SK-N-SH treated with all-trans-retinoic acid at 6 μM for 48 hours (cell line): ENCODE results near the gene PFDN2.

Experiments
- ATAC-seq: fragments of 200-7000 bp; cut with Tn5 transposase; 3 replicates; pipeline ENCODE4 v1.9.1; 2020; ENCODE audit warnings: mild to moderate bottlenecking, moderate library complexity
- ARNTL ChIP-seq: fragments of 450-650 bp; formaldehyde crosslinking; IDR thresholded peaks from 2 replicates; pipeline ENCODE4 v1.5.0; 2020; ENCODE audit warnings: low read depth, mild to moderate bottlenecking, moderate library complexity, borderline replicate concordance
- BACH2 ChIP-seq: fragments of 250-450 bp; sonication (Bioruptor Pico); IDR thresholded peaks from 2 replicates; pipeline ENCODE4 v1.9.0; 2021; ENCODE audit warnings: mild to moderate bottlenecking, borderline replicate concordance
- CREB5 ChIP-seq: fragments of 250-450 bp; sonication (Bioruptor Pico); IDR thresholded peaks from 2 replicates; pipeline ENCODE4 v1.5.1; 2020; ENCODE audit warnings: low read depth, mild to moderate bottlenecking, moderate library complexity
- CSRNP3 ChIP-seq: fragments of 250-450 bp; sonication (Bioruptor Pico); IDR thresholded peaks from 2 replicates; pipeline ENCODE4 v1.5.1; 2021; ENCODE audit warnings: mild to moderate bottlenecking, moderate library complexity
- ESRRG ChIP-seq: fragments of 250-450 bp; sonication (Bioruptor Pico); IDR thresholded peaks from 2 replicates; pipeline ENCODE4 v1.6.1; 2021; ENCODE audit warnings: mild to moderate bottlenecking
- ISL1 ChIP-seq: fragments of 250-450 bp; sonication (Bioruptor Pico); IDR thresholded peaks from 2 replicates; pipeline ENCODE4 v2.1.2; 2022; ENCODE audit warnings: mild to moderate bottlenecking, moderate library complexity
- OSR1 ChIP-seq: fragments of 250-450 bp; sonication (Bioruptor Pico); IDR thresholded peaks from 2 replicates; pipeline ENCODE4 v1.8.0; 2022; ENCODE audit warnings: moderate library complexity, mild to moderate bottlenecking, inconsistent platforms
- RARB ChIP-seq: fragments of 250-450 bp; sonication (Bioruptor Pico); IDR thresholded peaks from 2 replicates; pipeline ENCODE4 v1.8.0; 2021; ENCODE audit warnings: mild to moderate bottlenecking, moderate library complexity
- SNAI2 ChIP-seq: fragments of 250-450 bp; sonication (Bioruptor Pico); IDR thresholded peaks from 2 replicates; pipeline ENCODE4 v1.5.0; 2020; ENCODE audit warnings: mild to moderate bottlenecking, moderate library complexity
- TOX ChIP-seq: fragments of 250-450 bp; sonication (Bioruptor Pico); IDR thresholded peaks from 2 replicates; pipeline ENCODE4 v1.8.0; 2021; ENCODE audit warnings: mild to moderate bottlenecking, moderate library complexity, borderline replicate concordance
- ZC3H10 ChIP-seq: fragments of 250-450 bp; sonication (Bioruptor Pico); IDR thresholded peaks from 2 replicates; pipeline ENCODE4 v1.5.1; 2021; ENCODE audit warnings: mild to moderate bottlenecking, moderate library complexity
- ZFP3 ChIP-seq: fragments of 250-450 bp; sonication (Bioruptor Pico); IDR thresholded peaks from 2 replicates; pipeline ENCODE4 v1.5.0; 2020; ENCODE audit warnings: mild to moderate bottlenecking, moderate library complexity
- ZFP30 ChIP-seq: fragments of 450-650 bp; formaldehyde crosslinking; IDR thresholded peaks from 2 replicates; pipeline ENCODE4 v1.5.0; 2022; ENCODE audit warnings: mild to moderate bottlenecking, moderate library complexity
- ZNF8 ChIP-seq: fragments of 450-650 bp; formaldehyde crosslinking; IDR thresholded peaks from 2 replicates; pipeline ENCODE4 v1.5.0; 2020; ENCODE audit warnings: mild to moderate bottlenecking, moderate library complexity
- TF ChIP-seq, protein P1 (sequence below): fragments of 250-450 bp; sonication (Bioruptor Pico); IDR thresholded peaks from 2 replicates; pipeline ENCODE4 v1.8.0; 2020; ENCODE audit warnings: mild to moderate bottlenecking, moderate library complexity, borderline replicate concordance
- TF ChIP-seq, protein P2 (sequence below): fragments of 250-450 bp; sonication (Bioruptor Pico); IDR thresholded peaks from 2 replicates; pipeline ENCODE4 v1.5.0; 2020; ENCODE audit warnings: mild to moderate bottlenecking, moderate library complexity
- TF ChIP-seq, protein P3 (sequence below): fragments of 250-450 bp; sonication (Bioruptor Pico); IDR thresholded peaks from 2 replicates; pipeline ENCODE4 v1.8.0; 2021; ENCODE audit warnings: low read depth, mild to moderate bottlenecking, moderate library complexity, borderline replicate concordance

Gene PFDN2

GRCh38 chr1:161111117-161111516 is 6.7 kb downstream of the PFDN2 start:
- ATAC-seq = no peak
- TF ChIP-seq CREB5 (CRISPR knock-in tag) (no peak), TOX (no peak), OSR1 (no peak), SNAI2 (CRISPR knock-in tag) (no peak)
- TF ChIP-seq, protein P1, sequence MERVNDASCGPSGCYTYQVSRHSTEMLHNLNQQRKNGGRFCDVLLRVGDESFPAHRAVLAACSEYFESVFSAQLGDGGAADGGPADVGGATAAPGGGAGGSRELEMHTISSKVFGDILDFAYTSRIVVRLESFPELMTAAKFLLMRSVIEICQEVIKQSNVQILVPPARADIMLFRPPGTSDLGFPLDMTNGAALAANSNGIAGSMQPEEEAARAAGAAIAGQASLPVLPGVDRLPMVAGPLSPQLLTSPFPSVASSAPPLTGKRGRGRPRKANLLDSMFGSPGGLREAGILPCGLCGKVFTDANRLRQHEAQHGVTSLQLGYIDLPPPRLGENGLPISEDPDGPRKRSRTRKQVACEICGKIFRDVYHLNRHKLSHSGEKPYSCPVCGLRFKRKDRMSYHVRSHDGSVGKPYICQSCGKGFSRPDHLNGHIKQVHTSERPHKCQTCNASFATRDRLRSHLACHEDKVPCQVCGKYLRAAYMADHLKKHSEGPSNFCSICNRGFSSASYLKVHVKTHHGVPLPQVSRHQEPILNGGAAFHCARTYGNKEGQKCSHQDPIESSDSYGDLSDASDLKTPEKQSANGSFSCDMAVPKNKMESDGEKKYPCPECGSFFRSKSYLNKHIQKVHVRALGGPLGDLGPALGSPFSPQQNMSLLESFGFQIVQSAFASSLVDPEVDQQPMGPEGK (CRISPR knock-in tag) = no peak
- TF ChIP-seq, protein P2, sequence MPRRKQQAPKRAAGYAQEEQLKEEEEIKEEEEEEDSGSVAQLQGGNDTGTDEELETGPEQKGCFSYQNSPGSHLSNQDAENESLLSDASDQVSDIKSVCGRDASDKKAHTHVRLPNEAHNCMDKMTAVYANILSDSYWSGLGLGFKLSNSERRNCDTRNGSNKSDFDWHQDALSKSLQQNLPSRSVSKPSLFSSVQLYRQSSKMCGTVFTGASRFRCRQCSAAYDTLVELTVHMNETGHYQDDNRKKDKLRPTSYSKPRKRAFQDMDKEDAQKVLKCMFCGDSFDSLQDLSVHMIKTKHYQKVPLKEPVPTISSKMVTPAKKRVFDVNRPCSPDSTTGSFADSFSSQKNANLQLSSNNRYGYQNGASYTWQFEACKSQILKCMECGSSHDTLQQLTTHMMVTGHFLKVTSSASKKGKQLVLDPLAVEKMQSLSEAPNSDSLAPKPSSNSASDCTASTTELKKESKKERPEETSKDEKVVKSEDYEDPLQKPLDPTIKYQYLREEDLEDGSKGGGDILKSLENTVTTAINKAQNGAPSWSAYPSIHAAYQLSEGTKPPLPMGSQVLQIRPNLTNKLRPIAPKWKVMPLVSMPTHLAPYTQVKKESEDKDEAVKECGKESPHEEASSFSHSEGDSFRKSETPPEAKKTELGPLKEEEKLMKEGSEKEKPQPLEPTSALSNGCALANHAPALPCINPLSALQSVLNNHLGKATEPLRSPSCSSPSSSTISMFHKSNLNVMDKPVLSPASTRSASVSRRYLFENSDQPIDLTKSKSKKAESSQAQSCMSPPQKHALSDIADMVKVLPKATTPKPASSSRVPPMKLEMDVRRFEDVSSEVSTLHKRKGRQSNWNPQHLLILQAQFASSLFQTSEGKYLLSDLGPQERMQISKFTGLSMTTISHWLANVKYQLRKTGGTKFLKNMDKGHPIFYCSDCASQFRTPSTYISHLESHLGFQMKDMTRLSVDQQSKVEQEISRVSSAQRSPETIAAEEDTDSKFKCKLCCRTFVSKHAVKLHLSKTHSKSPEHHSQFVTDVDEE = no peak
- TF ChIP-seq, protein P3, sequence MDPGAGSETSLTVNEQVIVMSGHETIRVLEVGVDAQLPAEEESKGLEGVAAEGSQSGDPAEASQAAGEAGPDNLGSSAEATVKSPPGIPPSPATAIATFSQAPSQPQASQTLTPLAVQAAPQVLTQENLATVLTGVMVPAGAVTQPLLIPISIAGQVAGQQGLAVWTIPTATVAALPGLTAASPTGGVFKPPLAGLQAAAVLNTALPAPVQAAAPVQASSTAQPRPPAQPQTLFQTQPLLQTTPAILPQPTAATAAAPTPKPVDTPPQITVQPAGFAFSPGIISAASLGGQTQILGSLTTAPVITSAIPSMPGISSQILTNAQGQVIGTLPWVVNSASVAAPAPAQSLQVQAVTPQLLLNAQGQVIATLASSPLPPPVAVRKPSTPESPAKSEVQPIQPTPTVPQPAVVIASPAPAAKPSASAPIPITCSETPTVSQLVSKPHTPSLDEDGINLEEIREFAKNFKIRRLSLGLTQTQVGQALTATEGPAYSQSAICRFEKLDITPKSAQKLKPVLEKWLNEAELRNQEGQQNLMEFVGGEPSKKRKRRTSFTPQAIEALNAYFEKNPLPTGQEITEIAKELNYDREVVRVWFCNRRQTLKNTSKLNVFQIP (CRISPR knock-in tag) = no peak
- TF ChIP-seq, all 23 proteins: peak for 0

- TF ChIP-seq ZFP3 (CRISPR knock-in tag) (no peak), SNAI2 (CRISPR knock-in tag) (no peak), ARNTL (CRISPR knock-in tag) (no peak), BACH2 (no peak)
- TF ChIP-seq, protein P1 (CRISPR knock-in tag) = no peak
- no peak for ATAC-seq
These were observed 11.4 kb downstream of the PFDN2 start for GRCh38 chr1:161106431-161106830.

DNA sequence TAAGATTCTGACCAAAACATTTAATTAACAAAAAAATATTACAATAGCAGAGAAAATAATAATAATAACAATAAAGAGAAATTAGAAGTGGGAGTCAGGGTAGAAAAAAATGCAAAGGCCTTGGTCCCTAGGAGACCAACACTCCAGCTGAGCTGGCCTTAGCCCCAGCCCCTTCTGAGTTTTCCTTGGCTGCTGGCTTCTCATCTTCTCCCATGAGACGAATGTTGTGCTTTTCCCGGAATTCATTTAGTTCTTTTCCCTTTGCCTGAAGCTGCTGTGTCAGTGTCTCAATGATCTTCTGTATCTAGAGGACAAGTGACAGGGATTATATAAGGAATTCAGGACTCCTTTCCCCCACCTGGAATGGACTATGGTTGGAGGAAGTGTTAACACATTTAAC is 17.3 kb downstream of the PFDN2 start:
- TF ChIP-seq CSRNP3 (CRISPR knock-in tag) (no peak), ZFP30 (CRISPR knock-in tag) (no peak), TOX (no peak), ISL1 (CRISPR knock-in tag) (no peak), RARB (CRISPR knock-in tag) (no peak), SNAI2 (CRISPR knock-in tag) (no peak), ZFP3 (CRISPR knock-in tag) (no peak), ESRRG (no peak), ZNF8 (CRISPR knock-in tag) (no peak), ZC3H10 (CRISPR knock-in tag) (no peak)
- TF ChIP-seq, protein P2 = no peak
- no peak for ATAC-seq
